Fibroblast of mammary gland (primary cell): ENCODE results near the gene DGCR2.
"Not testable (repeated sequence)": the region's sequence is repeated elsewhere in the genome, so short reads cannot be mapped to it uniquely, and the experiment has no call there.

Experiments
- DNase-seq: peaks from one replicate; pipeline ENCODE4 v3.0.0-alpha.2; 2010; ENCODE audit warnings: low read depth
- H3K4me3 ChIP-seq: 2 replicates; pipeline ENCODE4 v1.5.1; 2011; ENCODE audit warnings: low read depth, mild to moderate bottlenecking, low read length, moderate library complexity; ENCODE audit not compliant: control insufficient read depth
- TF ChIP-seq, protein P1 (sequence below): conservative IDR thresholded peaks from 2 replicates; pipeline ENCODE4 v1.5.1; 2011; ENCODE audit warnings: low read depth, low read length, inconsistent platforms; ENCODE audit not compliant: control insufficient read depth, insufficient read depth

The DGCR2 gene

GRCh38 chr22:19164425-19164824, 42.2 kb upstream of the DGCR2 start:
- H3K4me3 ChIP-seq = no peak overlapping the region
- DNase-seq = no peak
- TF ChIP-seq, protein P1, sequence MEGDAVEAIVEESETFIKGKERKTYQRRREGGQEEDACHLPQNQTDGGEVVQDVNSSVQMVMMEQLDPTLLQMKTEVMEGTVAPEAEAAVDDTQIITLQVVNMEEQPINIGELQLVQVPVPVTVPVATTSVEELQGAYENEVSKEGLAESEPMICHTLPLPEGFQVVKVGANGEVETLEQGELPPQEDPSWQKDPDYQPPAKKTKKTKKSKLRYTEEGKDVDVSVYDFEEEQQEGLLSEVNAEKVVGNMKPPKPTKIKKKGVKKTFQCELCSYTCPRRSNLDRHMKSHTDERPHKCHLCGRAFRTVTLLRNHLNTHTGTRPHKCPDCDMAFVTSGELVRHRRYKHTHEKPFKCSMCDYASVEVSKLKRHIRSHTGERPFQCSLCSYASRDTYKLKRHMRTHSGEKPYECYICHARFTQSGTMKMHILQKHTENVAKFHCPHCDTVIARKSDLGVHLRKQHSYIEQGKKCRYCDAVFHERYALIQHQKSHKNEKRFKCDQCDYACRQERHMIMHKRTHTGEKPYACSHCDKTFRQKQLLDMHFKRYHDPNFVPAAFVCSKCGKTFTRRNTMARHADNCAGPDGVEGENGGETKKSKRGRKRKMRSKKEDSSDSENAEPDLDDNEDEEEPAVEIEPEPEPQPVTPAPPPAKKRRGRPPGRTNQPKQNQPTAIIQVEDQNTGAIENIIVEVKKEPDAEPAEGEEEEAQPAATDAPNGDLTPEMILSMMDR = no peak

DNA sequence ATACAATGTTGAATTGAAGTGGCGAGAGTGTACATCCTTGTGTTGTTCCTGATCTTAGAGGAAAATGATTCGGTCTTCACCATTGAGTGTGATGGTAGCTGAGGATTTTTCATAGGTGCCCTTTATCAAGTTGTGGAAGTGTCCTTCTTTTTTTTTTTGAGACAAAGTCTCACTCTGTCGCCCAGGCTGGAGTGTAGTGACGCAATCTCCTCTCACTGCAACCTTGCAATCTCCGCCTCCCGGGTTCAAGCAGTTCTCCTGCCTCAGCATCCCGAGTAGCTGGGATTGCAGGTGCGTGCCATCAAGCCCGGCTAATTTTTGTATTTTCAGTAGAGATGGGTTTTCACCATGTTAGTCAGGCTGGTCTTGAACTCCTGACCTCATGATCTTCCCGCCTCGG, 36.4 kb upstream of the DGCR2 start:
- H3K4me3 ChIP-seq, DNase-seq: not testable (repeated sequence)

GRCh38 chr22:19156109-19156508, 33.9 kb upstream of the DGCR2 start:
- DNase-seq = not testable (repeated sequence)

DNA sequence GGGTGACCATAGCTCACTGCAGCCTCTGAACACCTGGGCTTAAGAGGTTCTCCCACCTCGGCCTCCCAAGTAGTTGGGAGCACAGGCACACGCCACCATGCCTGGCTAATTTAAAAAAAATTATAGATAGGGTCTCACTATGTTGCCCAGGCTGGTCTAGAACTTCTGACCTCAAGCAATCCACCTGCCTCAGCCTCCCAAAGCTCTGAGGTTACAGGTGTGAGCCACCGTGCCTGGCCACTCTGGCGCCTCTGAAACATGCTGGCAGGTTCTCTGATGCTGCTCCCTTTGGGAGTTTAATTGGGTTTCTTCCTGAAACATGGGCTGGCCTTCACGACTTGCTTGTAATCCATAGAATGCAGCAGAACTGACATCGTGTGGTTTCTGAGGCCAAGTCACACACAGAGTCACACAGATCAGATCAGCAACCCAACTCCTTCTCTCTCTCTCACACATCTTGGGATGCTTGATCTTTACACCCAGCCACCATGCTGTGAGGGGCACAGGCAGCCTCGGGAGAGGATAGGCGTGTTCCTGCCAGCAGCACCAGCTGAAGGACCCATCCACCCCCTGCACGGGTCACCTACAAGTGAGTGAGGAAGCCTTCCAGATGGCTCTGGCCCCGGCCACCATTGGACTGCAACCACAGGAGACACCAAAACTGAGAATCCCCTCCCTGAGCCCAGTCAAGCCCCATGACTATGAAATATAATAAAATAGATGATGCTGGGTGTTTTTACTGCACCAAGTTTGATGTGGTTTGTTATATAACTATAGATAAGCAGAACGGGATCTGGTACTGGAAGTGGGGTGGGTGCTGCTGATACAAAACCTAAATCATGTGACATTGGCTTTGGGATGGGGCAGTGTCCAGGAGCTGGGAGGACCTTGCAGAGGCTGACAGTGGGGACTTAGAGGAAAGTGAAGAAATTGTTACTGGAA, 31.0 kb upstream of the DGCR2 start:
- H3K4me3 ChIP-seq = no peak overlapping the region
- no peak for DNase-seq
- TF ChIP-seq, protein P1 = no peak

More at GRCh38 chr22:19156109-19156508, 33.9 kb upstream of the DGCR2 start:
- not testable (repeated sequence) for H3K4me3 ChIP-seq

- no peak overlapping the region for H3K4me3 ChIP-seq
- DNase-seq = no peak
- TF ChIP-seq, protein P1 = no peak
Observed at GRCh38 chr22:19151329-19152191, 29.3 kb upstream of the DGCR2 start.

GRCh38 chr22:19150482-19151328, 28.5 kb upstream of the DGCR2 start:
- DNase-seq = no peak
- TF ChIP-seq, protein P1 = no peak
- H3K4me3 ChIP-seq = no peak overlapping the region

- no peak within 1 kb of the TSS for H3K4me3 ChIP-seq
- no peak for DNase-seq
- TF ChIP-seq, protein P1 = no peak
Observed at GRCh38 chr22:19149991-19150390, 27.8 kb upstream of the DGCR2 start, which contains the start of gene GSC2. Gene GSC2, minus strand, starts transcription at chr22:19150292. Its CDS starts 9 bp downstream, at chr22:19150283.
